Spleen (tissue), 11 donors: ENCODE data around the gene CCSER2. TPM values are rescaled to one million over a fixed set of nuclear protein-coding genes. Genes with fewer than 3 reads are reported as not detected.

Source experiments
- DNase-seq: peaks from one replicate; pipeline ENCODE4 v3.0.0-alpha.2; 2020
- H3K27ac ChIP-seq, 8 donors: fragments of 200-600 bp; sonication (generic) in 7 of 8; 1 replicate in 4 of 8; 2 replicates in 4 of 8; pipeline versions ENCODE4 v1.5.0 to v1.8.0; 2016 to 2021; ENCODE audit warnings: inconsistent platforms in 4 of 8, mild to moderate bottlenecking in 4 of 8, moderate library complexity in 1 of 8
- H3K27me3 ChIP-seq, 7 donors: fragments of 200-600 bp; sonication (generic) in 6 of 7; replicated peaks in 1 of 7; 1 replicate in 4 of 7; 2 replicates in 3 of 7; pipeline versions ENCODE4 v1.5.0 to v1.8.0; 2016 to 2021; ENCODE audit warnings: inconsistent platforms in 3 of 7, mild to moderate bottlenecking in 1 of 7
- H3K36me3 ChIP-seq, 6 donors: fragments of 200-600 bp; sonication (generic) in 5 of 6; 1 replicate in 4 of 6; 2 replicates in 2 of 6; pipeline versions ENCODE4 v1.5.0 to v1.8.0; 2016 to 2021; ENCODE audit warnings: inconsistent platforms in 2 of 6
- H3K4me1 ChIP-seq, 6 donors: fragments of 200-600 bp; sonication (generic) in 5 of 6; 1 replicate in 3 of 6; 2 replicates in 3 of 6; pipeline versions ENCODE4 v1.5.0 to v1.8.0; 2016 to 2021; ENCODE audit warnings: inconsistent platforms in 3 of 6
- H3K4me3 ChIP-seq, 8 donors: fragments of 200-600 bp; sonication (generic) in 7 of 8; 1 replicate in 4 of 8; 2 replicates in 4 of 8; pipeline versions ENCODE4 v1.5.0 to v1.8.0; 2016 to 2021; ENCODE audit warnings: inconsistent platforms in 4 of 8, mild to moderate bottlenecking in 4 of 8, moderate library complexity in 2 of 8
- H3K9me3 ChIP-seq, 8 donors: fragments of 200-600 bp; sonication (generic) in 7 of 8; 1 replicate in 4 of 8; 2 replicates in 4 of 8; pipeline versions ENCODE4 v1.5.0 to v1.8.0; 2016 to 2021; ENCODE audit warnings: inconsistent platforms in 4 of 8
- CTCF ChIP-seq, 11 experiments: fragments of 200-600 bp in 7 of 11; fragments of 450-650 bp in 4 of 11; sonication (generic) in 4 of 11; IDR thresholded peaks in 8 of 11; conservative IDR thresholded peaks in 3 of 11; 1 replicate in 7 of 11; 2 replicates in 4 of 11; pipeline versions ENCODE4 v1.4.0 to v1.8.0; 2016 to 2021; ENCODE audit warnings: antibody characterized with exemption in 11 of 11, inconsistent platforms in 4 of 11, mild to moderate bottlenecking in 1 of 11
- POLR2A ChIP-seq, 3 donors: fragments of 450-650 bp; IDR thresholded peaks; one replicate each; pipeline ENCODE4 v1.5.1; 2017; ENCODE audit warnings: antibody characterized with exemption in 3 of 3, mild to moderate bottlenecking in 1 of 3
- POLR2AphosphoS5 ChIP-seq, 3 donors: sonication (generic); formaldehyde crosslinking; IDR thresholded peaks; one replicate each; pipeline ENCODE4 v1.5.1; 2017; ENCODE audit warnings: antibody characterized with exemption in 3 of 3
- WGBS, 5 donors: extraction: QIAGEN DNeasy Blood & Tissue Kit in 3 of 5; methylation state at CpG; one replicate each; pipeline versions ENCODE4 v1.1.5 to v1.1.7; 2013 to 2018; 5-methylcytosine and 5-hydroxymethylcytosine counted together
- intact Hi-C: fragments of 100-400 bp; cut with DNase I; formaldehyde crosslinking; loops from one replicate; pipeline ENCODE4 v1.15.0; 2023; ENCODE audit warnings: low total_unique reads
- polyA plus RNA-seq, 3 donors: library from polyadenylated mRNA; stranded (reverse); fragments of 200-250 nt; gene quantifications; one replicate each; pipeline ENCODE4 v1.2.1, GENCODE V29; 2013
- total RNA-seq, 7 donors: library from RNA; depleted of rRNA in 3 of 7; stranded (reverse); fragments of >200 nt in 3 of 7; fragmentation: NEBNext Ultra II Directional in 4 of 7; extraction: Animal tissue kit (Norgen Biotek cat#: 25700) in 4 of 7; gene quantifications; one replicate each; pipeline versions ENCODE4 v1.1.0 to v1.2.1, GENCODE V29; 2016 to 2021
- donor health status: healthy with polysubstance abuse.
- donor health status: DM: no; HTN: no; CAD: no; lungs with moderate emphysema.
- donor health status: DM: no; HTN: no; CAD: no.
- donor health status: Bipolar disorder and iron deficiency.
- donor health status: healthy.
- donor health status: DM: no; HTN: no; CAD: no.
- donor health status: DM: yes; HTN: yes; CAD: no.

Gene CCSER2
- total and polyA plus RNA-seq, 10 donors = 5.3 to 61.4 (median 45.2) TPM

GRCh38 chr10:84404783-84405182 is 76.4 kb downstream of the CCSER2 start:
- no peak overlapping the region for H3K27ac ChIP-seq
- H3K27me3 ChIP-seq = no peaks in the 10 kb centered on the region
- no peak overlapping the region for H3K4me3 ChIP-seq
- peaks cover 0 to 29% (median 0%) of the 10 kb centered on the region in 6 donors for H3K4me1 ChIP-seq
- DNase-seq = no peak
- H3K36me3 ChIP-seq = peaks cover 0 to 13% (median 0%) of the 10 kb centered on the region in 6 donors
- 91 to 100% (median 97%) methylated on average over 1 of the region's 1 CpG for WGBS, 5 donors
- intact Hi-C loops = no loop called here
- TF ChIP-seq CTCF (IDR thresholded peaks at IDR 0.05 in 8 of 11, conservative IDR thresholded peaks at IDR 0.05 in 3 of 11) = no peak
- no peak for TF ChIP-seq POLR2A (IDR thresholded peaks at IDR 0.05)
- TF ChIP-seq POLR2AphosphoS5 (IDR thresholded peaks at IDR 0.05) = no peak
- H3K9me3 ChIP-seq = peaks cover 0 to 6% (median under 1%) of the 10 kb centered on the region in 8 donors

GRCh38 chr10:84405662-84406061 is 77.3 kb downstream of the CCSER2 start:
- Histone ChIP-seq H3K36me3 (peaks cover 0 to 18% (median 0%) of the 10 kb centered on the region in 6 donors), H3K4me3 (no peak overlapping the region), H3K27ac (no peak overlapping the region), H3K4me1 (peaks cover 0 to 29% (median 0%) of the 10 kb centered on the region in 6 donors), H3K9me3 (peaks cover 0 to 13% (median 7%) of the 10 kb centered on the region in 8 donors), H3K27me3 (no peaks in the 10 kb centered on the region)
- DNase-seq = no peak
- intact Hi-C loops = no loop called here
- WGBS, 5 donors = 84 to 95% (median 89%) methylated on average over 2 of the region's 2 CpGs
- TF ChIP-seq POLR2AphosphoS5 (IDR thresholded peaks at IDR 0.05) (no peak), POLR2A (IDR thresholded peaks at IDR 0.05) (no peak), CTCF (IDR thresholded peaks at IDR 0.05 in 8 of 11, conservative IDR thresholded peaks at IDR 0.05 in 3 of 11) (no peak)

GRCh38 chr10:84406561-84406960 is 78.2 kb downstream of the CCSER2 start:
- no peak overlapping the region for H3K27ac ChIP-seq
- 60 to 86% (median 69%) methylated on average over 3 of the region's 3 CpGs for WGBS, 5 donors

More at GRCh38 chr10:84406561-84406960, 78.2 kb downstream of the CCSER2 start:
- H3K36me3 ChIP-seq = peaks cover 0 to 17% (median 0%) of the 10 kb centered on the region in 6 donors
- H3K9me3 ChIP-seq = peaks cover 0 to 22% (median 16%) of the 10 kb centered on the region in 8 donors
- DNase-seq = no peak
- intact Hi-C loops = no loop called here
- TF ChIP-seq CTCF (IDR thresholded peaks at IDR 0.05 in 8 of 11, conservative IDR thresholded peaks at IDR 0.05 in 3 of 11) = no peak
- TF ChIP-seq POLR2A (IDR thresholded peaks at IDR 0.05) = no peak
- TF ChIP-seq POLR2AphosphoS5 (IDR thresholded peaks at IDR 0.05) = no peak
- peaks cover 0 to 24% (median 0%) of the 10 kb centered on the region in 6 donors for H3K4me1 ChIP-seq
- no peaks in the 10 kb centered on the region for H3K27me3 ChIP-seq
- no peak overlapping the region for H3K4me3 ChIP-seq
